ENCODE data around the gene LIMS1. TPM values are rescaled to one million over a fixed set of nuclear protein-coding genes. Genes with fewer than 3 reads are reported as not detected.
"Not testable (repeated sequence)": the region's sequence is repeated elsewhere in the genome, so short reads cannot be mapped to it uniquely, and the experiment has no call there.

Gene LIMS1
- total RNA-seq, 2 experiments from 2014 or later, result 18.5 to 21.3 TPM

- H3K4me1 Mint-ChIP-seq (ENCODE audit: low read depth); H3K9me3 Mint-ChIP-seq; POLR2A ChIA-PET; H3K27me3 Mint-ChIP-seq; CTCF ChIA-PET; H3K4me3 ChIP-seq (ENCODE audit: low read length); H3K27me3 ChIP-seq (ENCODE audit: control insufficient read depth in 1 of 2, insufficient read depth in 2 of 2, low read length in 2 of 2); H3K9me3 ChIP-seq (ENCODE audit: control insufficient read depth in 1 of 2, insufficient read depth in 1 of 2, low read length in 2 of 2); H3K4me1 ChIP-seq (ENCODE audit: insufficient read depth, low read length); H3K27ac Mint-ChIP-seq; DNase-seq; H3K27ac ChIP-seq (ENCODE audit: low read depth in 1 of 2, low read length in 2 of 2); intact Hi-C loops (cut with DNase I, micrococcal nuclease); H3K4me3 Mint-ChIP-seq; ATAC-seq (ENCODE audit: poor library complexity): not testable (repeated sequence)
- peaks cover 61% of the 10 kb centered on the region for H3K36me3 Mint-ChIP-seq (ENCODE audit: low read depth)
- peaks cover 49% of the 10 kb centered on the region for H3K36me3 ChIP-seq (ENCODE audit: insufficient read depth, low read length)
These were observed 143.0 kb downstream of the LIMS1 start for GRCh38 chr2:108677239-108677744.

- H3K9me3 Mint-ChIP-seq; H3K4me1 ChIP-seq (ENCODE audit: insufficient read depth, low read length); CTCF ChIA-PET; H3K4me1 Mint-ChIP-seq (ENCODE audit: low read depth); POLR2A ChIA-PET; ATAC-seq (ENCODE audit: poor library complexity); H3K9me3 ChIP-seq (ENCODE audit: control insufficient read depth in 1 of 2, insufficient read depth in 1 of 2, low read length in 2 of 2); H3K27me3 ChIP-seq (ENCODE audit: control insufficient read depth in 1 of 2, insufficient read depth in 2 of 2, low read length in 2 of 2); H3K4me3 Mint-ChIP-seq; H3K27me3 Mint-ChIP-seq; H3K4me3 ChIP-seq (ENCODE audit: low read length); intact Hi-C loops (cut with DNase I, micrococcal nuclease); H3K27ac Mint-ChIP-seq; H3K27ac ChIP-seq (ENCODE audit: low read depth in 1 of 2, low read length in 2 of 2); DNase-seq: not testable (repeated sequence)
- H3K36me3 ChIP-seq (ENCODE audit: insufficient read depth, low read length), result peaks cover 48% of the 10 kb centered on the region
- peaks cover 58% of the 10 kb centered on the region for H3K36me3 Mint-ChIP-seq (ENCODE audit: low read depth)
These were observed 144.0 kb downstream of the LIMS1 start for GRCh38 chr2:108678198-108678651.

- CTCF ChIA-PET; H3K4me1 ChIP-seq (ENCODE audit: insufficient read depth, low read length); intact Hi-C loops (cut with DNase I, micrococcal nuclease); POLR2A ChIA-PET; H3K4me3 ChIP-seq (ENCODE audit: low read length); H3K9me3 Mint-ChIP-seq; H3K27ac ChIP-seq (ENCODE audit: low read depth in 1 of 2, low read length in 2 of 2); H3K27me3 ChIP-seq (ENCODE audit: control insufficient read depth in 1 of 2, insufficient read depth in 2 of 2, low read length in 2 of 2); DNase-seq; H3K9me3 ChIP-seq (ENCODE audit: control insufficient read depth in 1 of 2, insufficient read depth in 1 of 2, low read length in 2 of 2); H3K27ac Mint-ChIP-seq; ATAC-seq (ENCODE audit: poor library complexity); H3K4me3 Mint-ChIP-seq; H3K4me1 Mint-ChIP-seq (ENCODE audit: low read depth); H3K27me3 Mint-ChIP-seq: not testable (repeated sequence)
- peaks cover 44% of the 10 kb centered on the region for H3K36me3 ChIP-seq (ENCODE audit: insufficient read depth, low read length)
- H3K36me3 Mint-ChIP-seq (ENCODE audit: low read depth), result peaks cover 70% of the 10 kb centered on the region
These were observed 146.5 kb downstream of the LIMS1 start for GRCh38 chr2:108680805-108681204.

GRCh38 chr2:108688818-108689756 is 154.8 kb downstream of the LIMS1 start:
- H3K27ac ChIP-seq (ENCODE audit: low read depth in 1 of 2, low read length in 2 of 2); H3K9me3 Mint-ChIP-seq; ATAC-seq (ENCODE audit: poor library complexity); H3K36me3 ChIP-seq (ENCODE audit: insufficient read depth, low read length); intact Hi-C loops (cut with DNase I, micrococcal nuclease); H3K4me1 Mint-ChIP-seq (ENCODE audit: low read depth); POLR2A ChIA-PET; H3K9me3 ChIP-seq (ENCODE audit: control insufficient read depth in 1 of 2, insufficient read depth in 1 of 2, low read length in 2 of 2); H3K27me3 ChIP-seq (ENCODE audit: control insufficient read depth in 1 of 2, insufficient read depth in 2 of 2, low read length in 2 of 2); DNase-seq; H3K4me3 Mint-ChIP-seq; H3K4me3 ChIP-seq (ENCODE audit: low read length); CTCF ChIA-PET; H3K4me1 ChIP-seq (ENCODE audit: insufficient read depth, low read length); H3K27me3 Mint-ChIP-seq; H3K27ac Mint-ChIP-seq: not testable (repeated sequence)
- peaks cover 17% of the 10 kb centered on the region for H3K36me3 Mint-ChIP-seq (ENCODE audit: low read depth)

- H3K36me3 ChIP-seq (ENCODE audit: insufficient read depth, low read length); H3K36me3 Mint-ChIP-seq (ENCODE audit: low read depth); H3K27me3 Mint-ChIP-seq; CTCF ChIA-PET; H3K4me3 ChIP-seq (ENCODE audit: low read length); intact Hi-C loops (cut with DNase I, micrococcal nuclease); H3K9me3 ChIP-seq (ENCODE audit: control insufficient read depth in 1 of 2, insufficient read depth in 1 of 2, low read length in 2 of 2); H3K4me3 Mint-ChIP-seq; H3K4me1 ChIP-seq (ENCODE audit: insufficient read depth, low read length); H3K27ac ChIP-seq (ENCODE audit: low read depth in 1 of 2, low read length in 2 of 2); H3K9me3 Mint-ChIP-seq; POLR2A ChIA-PET; H3K4me1 Mint-ChIP-seq (ENCODE audit: low read depth); H3K27me3 ChIP-seq (ENCODE audit: control insufficient read depth in 1 of 2, insufficient read depth in 2 of 2, low read length in 2 of 2); H3K27ac Mint-ChIP-seq: not testable (repeated sequence)
- ATAC-seq (ENCODE audit: poor library complexity) (peak; percentile 67), DNase-seq (peak in 1 of 14 experiments; percentile 1)
These were observed 155.7 kb downstream of the LIMS1 start for GRCh38 chr2:108690001-108690400.
